GM19395 (cell line): ENCODE measurements around the gene MARK4.

ENCODE experiments used
- ATAC-seq: cut with Tn5 transposase; IDR thresholded peaks from one replicate; pipeline ENCODE4 v1.9.1; 2021; ENCODE audit warnings: mild to moderate bottlenecking, moderate library complexity; ENCODE audit not compliant: unreplicated experiment

MARK4 gene

GRCh38 chr19:45271098-45271734, 20.1 kb downstream of the MARK4 start:
- no peak for ATAC-seq

- no peak for ATAC-seq
These were observed 20.7 kb downstream of the MARK4 start for GRCh38 chr19:45271735-45272108.

GRCh38 chr19:45273521-45273855, 22.4 kb downstream of the MARK4 start:
- ATAC-seq: no peak

DNA sequence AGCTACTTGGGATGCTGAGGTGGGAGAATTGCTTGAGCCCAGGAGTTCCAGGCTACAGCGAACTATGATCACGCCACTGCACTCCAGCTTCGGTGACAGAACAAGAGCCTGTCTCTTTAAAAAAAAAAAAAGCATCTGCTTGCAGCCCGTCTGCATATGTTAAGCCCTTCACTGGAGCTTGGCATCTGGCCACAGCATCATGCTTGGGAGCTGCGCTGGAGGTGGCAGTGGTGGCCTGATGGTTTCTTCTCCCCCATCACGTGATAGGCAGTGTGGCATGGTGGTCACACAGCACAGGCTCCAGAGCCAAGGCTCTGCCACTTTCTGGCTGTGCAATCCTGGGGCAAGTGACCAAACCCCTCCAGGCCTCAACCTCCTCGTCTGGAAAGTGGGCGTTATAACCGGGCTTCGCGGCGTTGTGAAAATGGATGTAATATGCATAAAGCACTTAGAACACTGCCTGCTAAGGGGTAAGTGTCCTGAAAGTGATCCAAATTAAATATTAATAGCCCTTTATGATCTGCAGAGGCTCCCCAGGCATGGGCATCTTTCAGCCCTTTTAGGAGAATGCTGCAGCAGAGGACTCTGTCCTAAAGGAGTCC, 24.4 kb downstream of the MARK4 start:
- no peak for ATAC-seq

- no peak for ATAC-seq
These were observed 25.2 kb downstream of the MARK4 start for GRCh38 chr19:45276284-45276687.

DNA sequence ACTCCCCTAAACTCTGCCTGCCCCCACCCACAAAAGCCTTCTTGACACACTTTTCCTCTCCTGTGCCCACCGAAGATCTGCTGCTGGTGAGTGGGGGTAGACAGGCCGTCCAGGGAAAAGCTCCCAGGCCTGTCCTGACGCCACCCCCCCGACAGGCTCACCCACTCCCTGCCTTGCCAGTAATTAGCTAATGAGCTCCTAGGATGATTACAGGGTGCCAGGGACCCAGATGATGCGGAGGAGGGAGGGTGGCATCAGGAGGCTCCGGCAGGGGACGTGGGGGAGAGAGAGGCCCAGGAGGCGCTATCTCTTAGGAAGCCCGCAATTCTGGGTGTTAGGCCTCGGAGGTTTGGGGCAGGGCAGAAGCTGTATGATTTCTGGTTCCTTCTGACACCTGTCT, 27.0 kb downstream of the MARK4 start:
- no peak for ATAC-seq

GRCh38 chr19:45279587-45280192, 28.6 kb downstream of the MARK4 start:
- no peak for ATAC-seq

DNA sequence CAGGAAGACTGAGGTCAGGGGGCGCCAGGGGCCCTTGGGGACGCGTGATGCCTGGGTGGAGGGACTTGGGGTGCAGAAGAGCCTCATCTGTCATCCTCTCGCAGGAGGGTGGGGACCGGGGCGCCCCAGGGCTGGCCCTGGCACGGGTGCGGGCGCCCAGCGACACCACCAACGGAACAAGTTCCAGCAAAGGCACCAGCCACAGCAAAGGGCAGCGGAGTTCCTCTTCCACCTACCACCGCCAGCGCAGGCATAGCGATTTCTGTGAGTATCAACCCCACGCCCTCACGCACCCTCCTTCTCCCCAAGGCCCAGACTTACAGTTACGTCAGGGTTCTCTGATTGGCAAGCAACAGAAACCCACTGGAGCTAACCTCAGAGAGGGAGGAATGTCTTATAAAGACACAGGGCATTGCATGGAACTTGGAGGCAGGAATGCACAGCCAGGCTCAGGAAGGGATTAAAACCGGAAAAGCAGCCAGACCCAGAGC, 29.4 kb downstream of the MARK4 start:
- ATAC-seq: no peak

GRCh38 chr19:45283443-45284033, 32.5 kb downstream of the MARK4 start:
- no peak for ATAC-seq

- no peak for ATAC-seq
These were observed 39.4 kb downstream of the MARK4 start for GRCh38 chr19:45290381-45290931.

GRCh38 chr19:45291834-45292233, 40.8 kb downstream of the MARK4 start:
- ATAC-seq: no peak

DNA sequence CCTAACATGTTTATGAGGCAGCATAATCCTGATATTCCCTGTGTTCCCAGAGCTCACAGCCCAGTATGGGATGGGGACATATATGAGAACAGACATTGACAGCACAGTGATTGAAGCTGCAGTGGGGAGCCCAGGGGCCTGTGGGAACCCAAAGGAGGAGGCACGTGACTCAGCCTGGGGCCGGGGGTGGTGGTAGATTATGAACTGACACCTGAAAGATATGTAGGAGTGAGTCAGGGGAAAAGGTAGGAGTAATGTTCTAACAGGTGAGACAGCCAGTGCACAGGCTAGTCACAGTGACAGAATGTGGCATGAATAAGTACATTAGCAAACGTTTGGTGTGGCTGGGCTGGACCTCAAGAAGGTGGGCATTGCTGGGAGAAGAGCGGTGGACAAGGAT, 42.6 kb downstream of the MARK4 start:
- ATAC-seq: no peak

DNA sequence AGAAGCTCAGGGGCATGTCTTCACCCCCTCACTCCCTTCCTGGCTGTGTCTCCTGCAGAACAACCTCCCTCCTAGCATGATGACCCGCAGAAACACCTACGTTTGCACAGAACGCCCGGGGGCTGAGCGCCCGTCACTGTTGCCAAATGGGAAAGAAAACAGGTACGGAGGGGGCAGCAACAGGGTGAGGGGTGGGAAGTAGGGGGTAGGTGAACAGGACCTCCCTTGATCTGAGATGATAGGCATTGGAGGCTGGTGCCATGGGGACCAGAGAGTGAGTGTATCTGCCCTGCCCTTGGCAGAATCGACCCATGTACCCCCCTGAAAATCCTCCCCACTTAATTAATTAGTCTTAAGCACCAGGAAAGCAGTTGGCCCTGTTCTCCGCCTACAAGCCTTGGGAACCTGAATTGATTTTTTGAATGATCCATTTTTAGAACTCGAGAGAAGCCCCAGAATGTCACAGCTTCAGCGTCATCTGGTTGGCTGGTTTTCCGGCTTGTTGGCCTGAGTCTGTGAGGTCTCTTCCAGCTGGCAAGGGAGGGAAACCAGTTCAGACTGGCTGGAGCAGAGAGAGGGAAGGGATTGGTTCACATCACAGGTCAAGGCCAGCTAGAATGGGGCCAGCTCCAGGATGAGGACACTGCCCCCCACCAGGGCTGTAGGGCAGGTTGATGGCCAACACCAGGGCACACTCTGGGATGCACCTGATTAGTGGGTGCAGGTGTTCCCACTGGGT, 43.4 kb downstream of the MARK4 start:
- no peak for ATAC-seq

DNA sequence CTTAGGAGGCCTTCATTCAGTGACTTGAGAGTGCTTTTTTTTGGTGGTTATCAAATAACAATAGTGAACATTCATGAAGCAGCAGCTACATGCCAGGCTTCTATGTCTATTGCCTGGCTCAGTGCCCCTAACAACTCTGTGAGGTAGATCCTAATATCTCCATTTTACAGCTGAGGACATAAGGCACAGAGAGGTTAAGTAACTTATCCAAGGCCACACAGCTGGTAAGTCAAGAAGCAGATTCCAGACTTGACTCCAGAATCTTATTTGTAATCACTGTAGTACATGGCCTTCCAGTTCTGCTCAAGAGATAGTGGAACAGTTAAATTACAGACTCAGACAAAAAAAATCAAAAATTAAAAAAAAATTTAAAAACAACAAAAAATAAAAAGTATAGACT, 44.8 kb downstream of the MARK4 start:
- ATAC-seq: no peak

GRCh38 chr19:45296355-45296754, 45.3 kb downstream of the MARK4 start:
- no peak for ATAC-seq

DNA sequence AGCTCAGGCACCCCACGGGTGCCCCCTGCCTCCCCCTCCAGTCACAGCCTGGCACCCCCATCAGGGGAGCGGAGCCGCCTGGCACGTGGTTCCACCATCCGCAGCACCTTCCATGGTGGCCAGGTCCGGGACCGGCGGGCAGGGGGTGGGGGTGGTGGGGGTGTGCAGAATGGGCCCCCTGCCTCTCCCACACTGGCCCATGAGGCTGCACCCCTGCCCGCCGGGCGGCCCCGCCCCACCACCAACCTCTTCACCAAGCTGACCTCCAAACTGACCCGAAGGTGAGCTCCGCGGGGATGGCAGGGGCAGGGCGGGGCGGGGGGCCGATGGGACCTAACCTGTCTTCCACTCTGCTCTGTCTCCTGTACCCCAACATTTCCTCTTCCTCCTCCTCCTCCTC, 46.6 kb downstream of the MARK4 start:
- no peak for ATAC-seq

- no peak for ATAC-seq
These were observed 47.2 kb downstream of the MARK4 start for GRCh38 chr19:45298264-45298663.

DNA sequence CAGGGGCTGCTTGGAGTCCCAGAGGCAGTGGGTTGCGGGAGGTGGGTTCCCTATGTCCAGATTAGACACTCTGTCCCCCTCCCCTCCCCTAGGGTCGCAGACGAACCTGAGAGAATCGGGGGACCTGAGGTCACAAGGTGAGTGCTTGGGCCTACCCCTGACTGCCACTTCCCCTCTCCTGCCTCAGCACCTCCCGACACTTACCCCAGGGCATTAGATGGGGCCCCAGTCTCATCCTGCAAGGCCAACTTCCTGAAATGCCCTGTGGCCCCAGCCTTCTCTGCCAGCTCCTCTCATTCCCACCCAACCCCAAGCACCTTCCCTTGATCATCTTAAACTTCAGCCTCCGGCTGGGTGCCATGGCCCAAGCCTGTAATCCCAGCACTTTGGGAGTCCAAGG, 48.6 kb downstream of the MARK4 start:
- no peak for ATAC-seq

GRCh38 chr19:45302416-45302815, 51.3 kb downstream of the MARK4 start:
- no peak for ATAC-seq

DNA sequence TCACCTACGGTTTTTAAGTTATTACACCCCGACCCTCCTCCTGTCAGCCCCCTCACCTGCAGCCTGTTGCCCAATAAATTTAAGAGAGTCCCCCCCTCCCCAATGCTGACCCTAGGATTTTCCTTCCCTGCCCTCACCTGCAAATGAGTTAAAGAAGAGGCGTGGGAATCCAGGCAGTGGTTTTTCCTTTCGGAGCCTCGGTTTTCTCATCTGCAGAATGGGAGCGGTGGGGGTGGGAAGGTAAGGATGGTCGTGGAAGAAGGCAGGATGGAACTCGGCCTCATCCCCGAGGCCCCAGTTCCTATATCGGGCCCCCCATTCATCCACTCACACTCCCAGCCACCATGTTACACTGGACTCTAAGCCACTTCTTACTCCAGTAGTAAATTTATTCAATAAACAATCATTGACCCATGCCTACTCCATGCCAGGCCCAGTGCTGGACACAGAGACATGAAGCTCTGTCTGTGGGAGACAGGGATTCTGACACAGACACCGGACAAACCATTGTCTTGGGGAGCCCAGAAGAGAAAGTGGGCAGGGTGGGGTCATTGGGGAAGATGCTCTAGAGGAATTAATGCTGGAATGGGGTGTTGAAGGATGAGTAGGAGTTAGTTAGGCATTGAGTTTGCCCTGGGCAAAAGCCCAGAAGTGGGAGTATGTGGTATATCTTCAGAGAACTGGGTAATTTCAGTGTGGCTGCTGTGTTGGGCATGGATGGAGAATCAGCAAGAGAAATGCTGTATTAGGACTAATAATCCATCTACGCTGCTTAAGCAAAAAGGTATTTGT, 52.4 kb downstream of the MARK4 start:
- ATAC-seq: no peak
